Measurements from ENCODE around the gene TMEM126B.

TMEM126B gene

GRCh38 chr11:85682330-85683305 is 54.2 kb downstream of the TMEM126B start:
- FAIRE-seq = no peak

DNA sequence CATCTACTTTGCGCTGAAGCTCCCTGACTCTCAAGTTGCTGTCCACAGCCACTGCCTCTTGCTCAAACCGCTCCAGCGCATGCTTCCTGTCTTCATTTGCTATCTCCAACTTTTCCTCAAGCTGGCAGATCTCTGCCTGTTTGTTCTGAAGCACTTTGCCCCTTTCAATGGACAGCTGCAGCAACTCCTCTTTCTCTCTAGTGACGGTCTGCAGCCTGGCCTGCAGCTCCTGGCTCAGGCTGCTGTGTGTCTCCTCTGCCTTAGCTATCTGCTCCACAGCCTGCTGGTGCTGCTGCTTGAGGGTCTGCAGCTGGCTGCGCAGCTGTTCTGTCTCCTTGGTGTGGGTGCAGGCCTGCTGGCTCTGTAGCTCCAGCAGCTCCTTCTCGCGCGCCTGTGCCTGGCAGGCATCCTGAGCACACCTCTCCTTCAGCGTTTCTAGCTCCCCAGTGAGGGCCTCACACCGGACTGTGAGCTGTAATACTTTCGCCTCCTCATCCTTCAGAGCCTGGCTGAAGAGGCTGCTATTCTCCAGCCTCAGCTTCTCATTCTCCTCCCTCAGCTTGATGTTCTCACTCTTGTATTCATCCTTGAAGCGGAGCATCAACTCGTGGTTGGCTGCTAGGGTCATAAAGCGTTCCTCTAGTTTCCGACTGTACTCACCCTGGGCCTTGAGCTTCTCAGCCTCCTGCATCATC is 56.9 kb downstream of the TMEM126B start:
- no peak for FAIRE-seq

GRCh38 chr11:85685820-85686459 is 57.5 kb downstream of the TMEM126B start, which contains the start of gene CCDC89:
CCDC89 (minus strand) TSS chr11:85686195; CDS start chr11:85686130, 65 bp downstream.
- peak; percentile 97 for FAIRE-seq

Measured in endometrium (tissue), 2 donors.